Skin epidermis (tissue), 12 donors: ENCODE measurements around the gene JDP2.

Experiments
- H3K27ac ChIP-seq, 21 experiments: fragments of 200-600 bp; sonication (generic) in 11 of 21; one replicate each; pipeline ENCODE4 v1.5.0; 2020; ENCODE audit warnings: mild to moderate bottlenecking in 3 of 21, inconsistent platforms in 2 of 21, moderate library complexity in 2 of 21
- H3K4me3 ChIP-seq, 7 experiments: fragments of 200-600 bp; sonication (generic) in 2 of 7; one replicate each; pipeline ENCODE4 v1.5.0; 2020; ENCODE audit warnings: inconsistent platforms in 2 of 7, mild to moderate bottlenecking in 2 of 7, moderate library complexity in 1 of 7

JDP2 gene

DNA sequence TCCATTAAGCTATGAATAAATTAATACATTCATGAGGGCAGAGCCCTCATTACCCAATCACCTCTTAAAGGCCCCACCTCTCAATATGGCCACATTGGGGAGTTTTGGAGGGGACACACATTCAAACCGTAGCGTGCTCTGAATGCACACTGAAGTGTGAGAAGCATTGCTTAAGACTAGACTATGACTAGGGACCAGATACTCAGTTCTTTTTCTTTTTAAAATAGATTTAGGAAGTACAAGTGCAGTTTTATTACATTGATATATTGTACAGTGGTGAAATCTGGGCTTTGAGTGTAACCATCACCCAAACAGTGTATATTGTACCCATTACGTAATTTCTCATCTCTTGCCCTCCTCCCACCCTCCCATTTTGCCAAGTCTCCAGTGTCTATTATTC is 21.0 kb upstream of the JDP2 start:
- H3K4me3 ChIP-seq = no peak overlapping the region

DNA sequence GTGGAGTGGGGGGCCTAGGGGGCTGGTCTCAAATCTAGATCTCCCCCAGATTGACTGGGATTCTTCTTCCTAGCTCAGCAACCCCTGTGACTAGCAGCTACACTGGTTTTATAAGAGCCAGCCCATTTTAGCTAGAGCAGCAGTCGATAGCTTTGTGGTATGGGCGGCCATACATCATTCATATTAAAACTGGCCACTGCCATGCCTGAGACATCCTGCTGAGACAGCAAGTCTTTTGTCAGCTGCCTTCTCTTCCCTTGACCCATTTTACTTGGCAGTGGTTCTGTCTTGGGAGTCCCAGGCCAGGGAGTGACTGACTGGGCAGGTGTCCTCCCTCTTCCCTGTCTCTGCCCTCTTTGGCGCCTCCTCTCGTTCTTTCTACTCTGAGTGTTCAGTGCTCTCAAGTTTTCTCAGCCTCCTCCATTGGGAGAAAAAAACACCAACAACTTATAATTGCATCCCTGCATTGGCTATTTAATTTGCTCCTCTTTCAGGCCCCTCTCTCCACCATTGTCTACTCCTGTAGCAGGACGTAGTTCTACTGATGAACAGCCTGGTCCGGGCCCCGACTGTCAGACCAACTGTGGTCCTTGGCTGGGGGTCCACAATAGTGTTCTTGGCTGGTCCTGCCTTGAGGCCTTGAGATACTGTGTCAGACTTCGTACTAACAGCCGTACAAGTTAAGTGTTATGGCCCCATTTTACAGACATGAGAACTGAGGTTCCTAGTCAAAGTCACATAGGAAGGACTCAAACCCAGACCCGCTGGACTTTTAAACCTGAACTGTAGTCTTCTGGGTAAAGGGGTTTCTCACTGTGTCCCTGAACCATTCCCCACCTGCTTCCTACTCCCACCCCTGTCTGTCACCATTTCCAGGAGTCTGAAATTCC is 18.3 kb upstream of the JDP2 start:
- H3K27ac ChIP-seq = no peak overlapping the region

More for the DNA sequence above, 21.0 kb upstream of the JDP2 start:
- H3K27ac ChIP-seq = no peak overlapping the region

DNA sequence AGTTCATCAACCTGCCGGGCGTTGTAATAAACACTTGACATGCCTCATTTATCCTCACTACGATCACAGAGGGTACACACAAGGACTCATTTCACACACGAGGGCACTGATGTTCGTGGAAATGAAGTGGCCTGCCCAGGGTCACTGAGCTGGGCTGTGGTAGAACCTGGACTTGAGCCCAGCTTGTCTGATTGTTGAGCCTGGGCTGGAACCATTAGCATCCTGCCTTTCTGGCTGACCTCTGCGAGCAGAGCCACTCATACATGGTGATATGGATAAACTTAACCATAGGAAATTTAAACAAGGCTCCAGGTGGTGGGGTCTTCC is 16.6 kb upstream of the JDP2 start:
- H3K27ac ChIP-seq = no peak overlapping the region
- H3K4me3 ChIP-seq = no peak overlapping the region

More for the DNA sequence above, 18.3 kb upstream of the JDP2 start:
- no peak overlapping the region for H3K4me3 ChIP-seq

DNA sequence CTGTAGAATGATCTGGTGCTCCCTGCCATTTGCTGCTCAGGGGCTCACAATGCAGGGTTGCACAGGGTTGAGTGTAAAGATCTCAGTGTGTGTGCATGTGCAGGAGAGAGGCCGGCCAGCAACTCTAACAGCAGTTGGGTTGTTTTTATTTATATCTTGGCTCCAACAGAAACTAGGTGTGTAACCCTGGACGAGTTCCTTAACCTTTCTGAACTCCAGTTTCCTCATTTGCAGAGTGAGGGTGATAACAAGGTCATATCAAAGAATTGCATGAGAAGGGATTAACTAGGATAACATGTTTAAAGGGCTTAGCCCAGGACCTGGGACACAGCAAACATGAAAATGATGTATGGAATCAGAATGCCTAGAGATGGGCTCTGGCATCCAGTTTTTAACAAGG is 14.8 kb upstream of the JDP2 start:
- no peak overlapping the region for H3K4me3 ChIP-seq
- no peak overlapping the region for H3K27ac ChIP-seq

DNA sequence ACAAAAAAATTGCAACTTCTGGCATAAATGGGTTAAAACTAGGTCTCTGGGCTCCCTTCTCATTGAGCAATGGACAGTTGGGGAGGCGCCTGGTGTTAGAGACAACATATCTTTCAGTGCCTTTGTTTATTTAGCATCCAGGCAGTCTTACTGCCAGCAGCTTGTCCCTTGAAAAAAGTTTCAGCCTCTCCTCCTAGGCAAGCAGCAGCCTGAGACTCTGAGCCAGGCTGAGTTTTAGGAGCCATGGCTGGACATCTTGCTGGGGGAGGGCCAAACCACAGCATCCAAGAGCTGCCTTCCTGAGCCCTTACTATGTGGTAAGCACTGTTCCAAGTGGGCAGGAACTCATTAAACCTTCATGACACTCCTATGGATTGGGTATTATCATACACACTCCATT is 10.1 kb upstream of the JDP2 start:
- Histone ChIP-seq H3K27ac (no peak overlapping the region), H3K4me3 (no peak overlapping the region)

DNA sequence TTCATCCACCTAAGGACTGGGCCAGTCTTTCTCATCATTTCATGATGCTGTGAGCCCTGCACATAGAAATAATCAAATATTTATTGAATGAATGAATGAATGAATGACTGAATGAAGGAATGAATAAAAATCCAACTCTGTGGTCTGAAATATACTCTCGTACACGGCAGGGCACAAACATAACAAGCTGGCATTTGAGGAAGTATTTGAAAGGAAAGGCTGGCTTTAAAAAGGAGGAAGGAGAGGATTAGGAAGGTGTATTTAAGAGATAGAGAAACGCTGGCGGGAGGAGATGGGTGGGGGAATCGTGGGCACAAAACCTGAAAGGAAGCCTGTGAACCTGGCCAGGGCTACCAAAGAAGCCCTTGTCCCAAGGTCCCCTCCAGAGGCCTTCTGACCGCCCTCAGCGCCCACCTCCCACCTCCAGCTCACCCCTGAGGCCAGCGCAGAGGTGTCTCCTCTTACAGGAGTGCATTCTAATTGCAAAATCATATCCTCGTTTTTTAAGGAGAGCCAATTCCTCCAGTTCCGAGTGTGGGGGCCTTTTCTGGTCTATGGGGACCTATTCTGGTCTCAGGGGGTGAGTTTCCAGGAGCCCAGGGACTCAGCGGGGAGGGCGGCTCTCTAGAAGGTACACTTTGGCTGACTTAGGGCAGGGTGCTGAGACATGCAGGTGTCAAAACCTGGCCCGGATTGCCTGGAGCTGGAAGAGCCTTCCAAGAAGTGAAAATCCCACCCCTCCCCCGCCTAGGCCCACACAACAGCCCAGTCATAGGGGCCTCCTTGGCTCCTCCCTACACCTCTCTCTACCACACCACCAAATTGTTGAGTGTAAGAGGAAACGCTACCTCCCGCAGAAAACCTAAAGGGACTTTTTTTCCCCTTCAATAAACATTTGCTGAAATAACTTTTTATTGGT is 8.7 kb upstream of the JDP2 start:
- no peak overlapping the region for H3K27ac ChIP-seq
- no peak overlapping the region for H3K4me3 ChIP-seq

DNA sequence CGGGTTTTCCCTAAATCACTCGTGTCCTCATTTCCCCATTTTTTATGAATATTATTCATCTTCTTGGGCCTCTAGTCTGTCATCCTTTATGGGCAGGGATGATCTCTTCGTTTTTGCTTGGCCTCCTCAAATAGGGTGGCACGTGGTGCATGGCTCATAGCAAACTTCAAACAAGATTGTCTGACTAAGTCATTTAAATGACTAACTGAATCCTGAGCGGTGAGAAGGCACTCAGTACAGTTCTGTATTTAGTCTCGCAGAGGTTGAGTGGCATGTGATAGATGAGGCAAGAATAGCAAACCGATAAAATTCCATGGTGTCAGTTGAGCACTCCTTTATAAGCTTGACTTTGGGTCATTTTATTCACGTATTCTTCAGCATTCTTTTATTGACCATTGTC is 5.7 kb upstream of the JDP2 start:
- Histone ChIP-seq H3K4me3 (no peak overlapping the region), H3K27ac (no peak overlapping the region)

DNA sequence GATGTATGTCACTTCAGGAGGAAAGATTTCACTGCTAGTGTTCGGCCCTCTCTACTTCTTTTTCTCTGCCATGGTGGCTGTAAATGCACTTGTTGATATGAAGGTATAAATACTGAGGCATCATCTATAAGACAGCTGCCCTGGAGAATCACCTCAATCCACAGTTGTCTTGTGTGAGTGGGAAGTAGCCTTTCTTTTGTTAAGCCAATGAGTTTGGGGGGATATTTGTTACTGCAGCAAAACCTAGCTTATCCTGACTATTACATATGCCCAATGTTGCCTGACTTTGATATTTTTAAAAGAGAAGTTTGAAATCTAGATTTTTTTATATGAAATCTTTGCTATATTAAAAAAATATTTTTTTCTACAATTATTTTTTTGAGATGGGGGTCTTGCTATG is 3.3 kb upstream of the JDP2 start:
- Histone ChIP-seq H3K27ac (no peak overlapping the region), H3K4me3 (no peak overlapping the region)

DNA sequence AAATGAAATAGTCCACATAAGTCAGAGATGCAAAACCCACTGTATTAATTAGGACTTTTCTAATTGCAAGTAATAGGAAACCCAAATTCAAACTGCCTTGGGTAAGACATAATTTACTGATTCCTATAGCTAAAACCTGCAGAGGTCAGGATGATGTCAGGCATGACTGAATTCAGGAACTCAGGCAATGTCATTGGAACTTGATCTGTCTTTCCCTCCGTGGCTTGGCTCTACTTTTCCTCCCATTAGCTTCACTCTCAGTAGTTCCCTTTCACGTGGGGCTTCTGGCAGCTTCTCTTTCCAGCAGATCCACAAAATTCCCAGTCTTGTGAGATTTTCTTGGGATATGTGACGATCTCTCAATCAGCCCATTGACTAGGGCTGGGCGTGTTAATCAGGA is 2.4 kb upstream of the JDP2 start:
- H3K27ac ChIP-seq = peak overlapping the region in 1 of 21 experiments; percentile 29
- H3K4me3 ChIP-seq = no peak overlapping the region

DNA sequence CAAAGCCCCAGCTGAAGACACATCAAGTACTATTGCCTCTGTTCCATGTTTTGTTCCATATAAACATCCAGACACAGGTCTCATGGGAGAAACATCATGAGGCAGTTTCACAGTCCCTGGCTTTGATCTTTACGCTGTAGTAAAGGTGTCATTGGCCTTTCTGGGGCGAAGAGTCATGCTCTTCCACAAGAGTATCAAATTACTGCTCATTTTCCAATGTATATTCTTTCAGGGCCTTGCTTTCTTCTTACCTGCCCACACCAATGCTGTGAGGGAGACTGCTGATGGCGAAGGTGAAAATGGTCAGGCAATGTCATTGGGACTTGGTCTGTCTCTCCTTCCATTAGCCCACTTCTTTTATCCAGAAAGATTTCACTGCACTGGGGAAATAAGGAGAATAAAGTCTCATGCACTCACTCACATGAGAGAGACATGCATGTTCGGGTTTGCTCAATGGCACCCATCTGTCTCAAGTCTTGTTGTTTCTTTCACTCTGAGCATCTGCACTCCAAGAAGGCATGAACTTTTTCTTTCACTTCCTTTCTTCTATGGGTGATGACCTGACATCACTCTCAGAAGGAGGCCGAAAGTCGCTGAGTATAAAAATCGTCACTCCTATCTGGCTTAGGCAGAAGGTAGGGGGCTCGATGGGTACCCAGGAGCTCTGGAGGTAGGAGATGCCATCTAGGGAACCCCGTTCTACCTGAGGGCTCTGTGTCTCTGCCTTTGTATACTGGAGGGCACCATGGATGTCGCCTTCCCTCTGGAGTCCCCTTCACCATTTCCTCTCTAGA is 1.3 kb upstream of the JDP2 start:
- peak overlapping the region in 6 of 7 experiments; percentile 51 to 71 (median 60) for H3K4me3 ChIP-seq
- H3K27ac ChIP-seq = peak overlapping the region in 17 of 21 experiments; percentile 64 to 93 (median 86)

DNA sequence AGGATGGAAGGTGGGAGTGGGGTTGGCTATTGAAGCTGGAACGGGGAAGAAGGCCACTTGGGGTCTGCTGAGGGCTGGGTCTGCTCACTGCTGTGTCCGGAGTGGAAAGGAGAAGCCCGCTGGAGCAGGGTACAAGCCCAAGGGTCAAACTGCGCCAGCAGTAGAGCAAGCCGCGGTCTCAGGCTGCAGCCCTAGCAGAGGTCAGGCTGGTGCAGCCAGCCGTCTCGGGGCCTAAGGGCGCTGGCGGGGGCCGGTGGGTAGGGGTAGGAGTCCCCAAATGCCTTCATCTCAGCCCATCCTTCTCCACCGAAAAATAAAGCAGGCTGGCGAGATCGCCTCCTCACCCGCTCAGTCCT is 718 bp upstream of the JDP2 start:
- peak overlapping the region; percentile 51 to 71 (median 59) for H3K4me3 ChIP-seq
- H3K27ac ChIP-seq = peak overlapping the region; percentile 57 to 93 (median 86)

DNA sequence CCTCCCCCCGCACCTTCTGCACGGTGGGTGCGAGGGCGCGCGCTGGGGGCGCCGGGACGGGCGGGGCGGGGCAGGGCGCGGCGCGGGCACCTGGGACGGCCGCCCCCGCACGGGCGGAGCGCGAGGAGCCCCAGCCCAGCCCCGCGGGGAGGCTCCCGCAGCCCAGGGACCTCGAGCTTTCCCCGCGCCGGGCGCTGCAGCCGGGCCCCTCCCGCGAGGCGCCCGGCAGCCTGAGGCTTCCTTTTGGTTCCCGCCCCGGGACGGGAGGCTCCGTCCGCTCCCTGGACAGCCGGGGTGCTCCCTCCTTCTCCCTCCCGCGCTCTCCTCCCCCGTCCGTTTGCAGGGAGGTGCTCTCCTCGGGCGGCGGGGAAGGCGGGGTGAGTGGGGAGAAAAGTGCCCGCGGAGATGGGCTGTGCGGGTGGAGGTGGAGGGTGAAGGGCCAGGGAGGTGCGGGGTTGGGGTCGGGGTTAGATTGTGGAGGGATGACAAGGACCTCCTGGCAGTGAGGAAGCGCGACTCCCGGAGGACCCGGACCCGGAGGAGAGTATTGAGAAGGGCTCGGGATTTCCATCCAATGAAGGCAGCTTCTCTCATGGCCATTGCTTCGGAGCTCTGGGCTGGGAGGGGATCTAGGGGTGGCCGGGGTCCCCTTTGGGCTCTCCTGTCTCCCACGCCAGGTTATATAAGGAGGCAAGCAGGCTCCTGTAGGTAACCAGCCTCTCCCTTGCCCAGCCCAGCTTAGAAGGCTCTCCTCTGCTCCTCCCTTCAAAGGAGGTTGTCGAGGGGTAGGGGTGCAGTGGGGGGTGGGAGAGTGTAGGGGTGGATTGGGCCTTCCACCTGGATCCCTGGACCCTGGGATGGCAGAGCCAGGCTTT is 645 bp downstream of the JDP2 start:
- Histone ChIP-seq H3K4me3 (peak overlapping the region; percentile 39 to 71 (median 59)), H3K27ac (peak overlapping the region; percentile 6 to 91 (median 81))

DNA sequence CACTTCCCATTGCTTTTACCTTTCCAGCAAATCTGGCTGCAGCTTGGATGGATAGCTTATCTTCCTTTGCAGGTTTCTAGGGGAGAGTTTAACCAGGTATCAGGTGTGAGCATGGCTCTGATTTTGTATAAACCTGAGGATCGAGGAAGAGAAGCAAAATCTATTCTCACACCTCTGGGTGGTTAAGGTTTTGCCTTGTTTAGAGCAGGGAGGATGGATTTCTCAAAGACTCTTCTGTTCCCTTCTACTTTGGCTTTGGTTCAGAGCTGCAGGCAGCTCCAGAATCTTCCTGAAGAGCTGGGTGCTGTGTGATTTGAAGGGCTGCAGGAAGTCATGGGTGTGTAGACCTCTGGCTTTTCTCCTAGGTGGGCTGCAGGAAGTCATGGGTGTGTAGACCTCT is 1.7 kb downstream of the JDP2 start:
- H3K27ac ChIP-seq = peak overlapping the region in 14 of 21 experiments; percentile 6 to 91 (median 80)
- peak overlapping the region in 3 of 7 experiments; percentile 59 to 71 (median 68) for H3K4me3 ChIP-seq

DNA sequence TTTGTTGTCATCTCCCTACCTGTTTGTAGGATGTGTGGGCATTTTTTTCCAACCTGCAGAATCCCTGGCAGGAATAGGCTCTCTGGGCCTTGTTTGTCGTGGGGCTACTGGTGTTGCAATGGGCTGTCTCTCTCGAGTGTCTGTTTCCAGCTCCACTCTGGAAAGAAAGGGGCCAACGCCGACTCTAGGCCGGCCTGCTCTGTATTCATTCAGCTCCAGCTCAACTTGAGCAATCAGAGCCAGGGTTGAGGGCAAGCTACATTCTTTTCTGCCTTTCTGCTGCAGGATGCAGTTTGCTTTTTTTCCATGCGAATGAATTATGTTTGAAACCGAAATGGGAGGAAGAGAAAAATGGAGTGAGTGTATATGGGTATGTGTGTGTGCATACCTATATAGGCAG is 2.3 kb downstream of the JDP2 start:
- H3K4me3 ChIP-seq = peak overlapping the region in 2 of 7 experiments; percentile 59 to 71
- peak overlapping the region in 10 of 21 experiments; percentile 6 to 91 (median 70) for H3K27ac ChIP-seq

DNA sequence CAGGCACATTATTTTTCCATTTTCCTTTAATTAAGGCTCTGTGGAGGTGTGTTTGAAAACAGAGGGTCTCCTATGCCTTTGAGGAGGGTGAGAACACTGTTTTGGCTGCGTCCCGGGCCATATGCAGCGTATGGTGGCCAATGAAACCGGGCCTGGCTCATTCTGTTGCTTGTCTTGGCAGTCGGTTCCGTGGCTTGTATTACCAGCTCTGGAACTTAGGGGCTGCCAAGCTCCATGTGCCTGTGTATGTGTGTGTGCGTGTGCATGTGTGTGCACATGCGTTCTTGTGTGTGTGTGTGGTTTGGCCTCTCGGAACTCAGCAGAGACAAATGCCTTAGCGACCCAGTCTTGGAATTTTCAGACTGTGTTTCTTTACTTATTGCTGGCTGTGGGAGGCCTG is 2.7 kb downstream of the JDP2 start:
- Histone ChIP-seq H3K4me3 (peak overlapping the region in 3 of 7 experiments; percentile 10 to 71 (median 59)), H3K27ac (peak overlapping the region in 10 of 21 experiments; percentile 4 to 91 (median 64))

DNA sequence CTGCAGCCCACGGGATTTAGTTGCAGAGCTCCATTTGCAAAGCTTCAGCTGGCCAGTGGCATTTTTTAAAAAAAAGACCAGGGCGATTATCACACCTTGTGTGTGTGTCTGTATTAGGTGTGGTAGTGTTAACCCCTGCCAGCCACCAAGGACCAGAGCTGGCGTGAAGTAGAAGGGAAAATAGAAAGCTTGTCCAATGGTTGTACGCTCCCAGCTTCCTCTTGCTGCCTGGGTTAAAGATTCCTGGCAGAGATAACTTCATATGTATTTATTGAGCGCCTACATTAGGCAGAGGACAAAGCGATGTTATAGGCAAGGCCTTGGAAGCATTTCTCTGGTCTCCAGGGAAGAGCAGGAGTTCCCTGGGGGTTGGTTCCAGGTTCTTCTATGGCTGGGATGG is 3.2 kb downstream of the JDP2 start:
- H3K27ac ChIP-seq = peak overlapping the region in 11 of 21 experiments; percentile 4 to 84 (median 49)
- H3K4me3 ChIP-seq = peak overlapping the region in 3 of 7 experiments; percentile 10 to 71 (median 59)

DNA sequence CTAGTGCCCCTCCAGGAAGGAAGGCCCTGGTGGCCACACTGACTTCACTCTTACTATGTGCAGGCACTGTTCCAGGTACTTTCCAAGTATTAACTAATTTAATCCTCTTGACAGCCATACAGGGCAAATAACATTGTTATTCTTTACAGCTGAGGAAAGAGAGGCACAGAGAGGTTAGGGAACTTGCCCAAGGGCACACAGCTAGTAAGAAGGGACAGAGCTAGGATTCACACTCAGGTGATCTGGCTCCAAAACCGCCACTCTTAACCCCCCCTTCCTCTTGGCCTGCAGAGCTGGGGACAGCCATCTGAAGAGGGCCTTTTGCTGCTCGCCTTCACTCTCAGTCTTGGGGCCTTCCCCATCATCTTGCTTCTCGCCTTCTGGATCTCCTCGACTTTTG is 4.0 kb downstream of the JDP2 start:
- H3K27ac ChIP-seq = peak overlapping the region in 3 of 21 experiments; percentile 10 to 57 (median 51)
- no peak overlapping the region for H3K4me3 ChIP-seq

DNA sequence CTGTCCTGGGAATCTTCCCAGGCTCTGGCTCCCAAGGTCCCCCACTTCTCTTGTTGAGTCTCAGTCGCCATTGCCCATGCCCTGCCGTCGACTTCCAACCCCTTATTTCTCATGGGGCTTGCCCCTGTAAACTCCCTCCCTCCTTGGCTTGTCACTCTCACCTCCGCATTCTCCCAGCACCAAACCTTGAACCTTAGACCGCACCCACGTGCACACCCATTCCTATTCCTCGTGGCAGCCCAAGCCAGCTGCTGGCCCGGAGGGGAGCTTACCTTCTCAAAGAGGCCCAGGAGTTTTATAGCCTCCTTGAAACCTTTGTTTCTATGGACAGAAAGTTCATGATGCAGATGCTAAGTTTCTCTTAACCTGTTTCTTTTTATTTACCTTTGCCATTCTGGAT is 4.6 kb downstream of the JDP2 start:
- Histone ChIP-seq H3K27ac (no peak overlapping the region), H3K4me3 (no peak overlapping the region)

DNA sequence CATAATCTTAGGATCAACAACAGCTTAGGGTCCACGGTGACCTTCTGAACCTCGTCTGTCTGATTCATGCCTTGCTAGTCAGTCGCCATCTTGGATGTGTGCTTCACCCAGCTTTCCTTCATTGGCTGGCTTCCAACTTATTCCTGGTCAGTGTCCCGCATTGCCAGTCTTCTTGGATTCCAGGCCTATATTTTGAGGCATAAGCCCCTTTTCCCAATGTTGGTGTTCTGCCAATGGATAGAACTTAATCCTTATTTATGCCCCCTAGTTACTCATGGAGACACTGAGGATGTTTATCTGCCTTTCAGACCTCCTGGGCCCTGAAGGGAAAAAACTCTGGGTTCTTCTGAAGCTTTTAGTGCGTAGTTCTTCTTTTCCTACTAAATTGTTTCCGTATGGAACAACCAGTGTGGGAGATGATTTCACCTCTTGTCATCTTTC is 5.8 kb downstream of the JDP2 start:
- Histone ChIP-seq H3K4me3 (no peak overlapping the region), H3K27ac (peak overlapping the region in 1 of 21 experiments; percentile 28)
